ENCODE results near the gene TBX15.

TBX15 gene

DNA sequence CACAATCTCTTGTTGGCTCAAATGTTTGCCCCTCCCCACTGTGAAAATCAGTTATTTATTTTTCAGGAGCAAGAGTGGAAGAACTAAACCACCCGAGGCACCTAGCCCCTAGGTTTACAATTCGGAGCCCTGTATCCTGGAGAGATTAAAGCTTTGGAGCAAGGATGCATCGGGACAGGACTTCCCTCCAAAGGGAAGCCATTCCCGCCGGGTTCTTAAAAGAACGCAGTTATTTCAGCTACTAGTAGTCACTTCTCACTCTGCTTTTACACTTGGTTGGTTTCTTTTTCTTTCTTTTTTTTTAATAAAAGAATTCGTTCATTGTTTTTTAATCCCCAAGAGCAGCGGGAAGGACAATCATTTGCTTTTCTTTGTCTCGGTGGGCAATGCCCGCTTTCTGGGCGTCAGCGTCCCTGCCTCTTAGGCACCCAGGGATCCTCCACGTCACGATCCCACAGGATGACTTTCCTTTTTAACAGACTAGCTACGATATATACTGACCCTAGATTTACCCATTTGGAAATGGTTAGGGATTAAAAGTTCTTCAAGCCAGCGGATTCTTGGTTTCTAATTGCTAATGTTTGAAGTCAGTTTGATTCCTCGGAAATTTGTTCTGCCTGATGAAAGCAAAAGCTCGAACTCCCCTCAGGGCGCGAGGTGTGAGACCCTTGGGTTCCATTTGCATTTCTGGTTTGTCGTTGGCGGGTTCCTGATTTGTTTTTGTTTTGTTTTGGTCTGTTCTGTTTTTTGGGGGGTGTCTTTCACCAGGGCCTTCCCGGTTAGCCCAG is 9.0 kb downstream of the TBX15 start:
- no peak overlapping the region for H3K27ac ChIP-seq (replicated peaks; ENCODE audit: low read length)
- no peak overlapping the region for H2BK15ac ChIP-seq (ENCODE audit: low read length)
- WGBS, 2 donors (ENCODE audit: extremely low coverage in 2 of 2, insufficient read length in 2 of 2, insufficient replicate concordance in 1 of 2): no CpG with 5 or more reads among the region's 23 CpGs
- H3K23ac ChIP-seq (ENCODE audit: low read depth, low read length, poor library complexity): no peak overlapping the region
- H2BK12ac ChIP-seq (ENCODE audit: low read length): no peak overlapping the region
- H3K4me2 ChIP-seq (ENCODE audit: insufficient read depth, low read length, poor library complexity, severe bottlenecking): peak overlapping the region; percentile 35
- H3K9ac ChIP-seq (ENCODE audit: low read depth, low read length, poor library complexity): no peak overlapping the region
- no peaks in the 10 kb centered on the region for H3K36me3 ChIP-seq (replicated peaks in 1 of 2; ENCODE audit: control insufficient read depth in 2 of 2, insufficient read depth in 2 of 2, low read length in 2 of 2)
- H4K91ac ChIP-seq (ENCODE audit: low read depth, low read length, poor library complexity): no peak overlapping the region
- no peaks in the 10 kb centered on the region for H3K79me1 ChIP-seq (ENCODE audit: low read depth, low read length)
- H4K8ac ChIP-seq (ENCODE audit: low read depth, low read length): no peak overlapping the region
- H2AK5ac ChIP-seq (ENCODE audit: low read depth, low read length): no peak overlapping the region
- peaks cover 0 to 3% of the 10 kb centered on the region in 2 donors for H3K4me1 ChIP-seq (ENCODE audit: control insufficient read depth in 2 of 2, insufficient read depth in 1 of 2, low read depth in 1 of 2, low read length in 2 of 2)
- H2BK5ac ChIP-seq (ENCODE audit: low read length): no peak overlapping the region
- peaks cover 14 to 100% (median 57%) of the 10 kb centered on the region in 3 experiments for H3K27me3 ChIP-seq (ENCODE audit: control insufficient read depth in 3 of 3, insufficient read depth in 3 of 3, low read depth in 1 of 3, low read length in 3 of 3)
- no peak overlapping the region for H3K18ac ChIP-seq (ENCODE audit: low read length)
- H2AFZ ChIP-seq (ENCODE audit: low read length): peak overlapping the region; percentile 84
- no peak for DNase-seq (ENCODE audit: low spot score)
- H3K4ac ChIP-seq (ENCODE audit: low read length): no peak overlapping the region
- H3K9me3 ChIP-seq (replicated peaks in 1 of 2; ENCODE audit: control insufficient read depth in 2 of 2, insufficient read depth in 1 of 2, low read depth in 1 of 2, low read length in 2 of 2): peaks cover 7% of the 10 kb centered on the region in 2 donors
- no peak overlapping the region for H3K4me3 ChIP-seq (ENCODE audit: low read length in 2 of 2)
- no peak overlapping the region for H2BK120ac ChIP-seq (ENCODE audit: low read depth, low read length)
- no peak overlapping the region for H3K14ac ChIP-seq (ENCODE audit: low read length)

GRCh38 chr1:118977600-118977999 is 10.5 kb downstream of the TBX15 start:
- Histone ChIP-seq H3K23ac (ENCODE audit: low read depth, low read length, poor library complexity) (no peak overlapping the region), H3K4me1 (ENCODE audit: control insufficient read depth in 2 of 2, insufficient read depth in 1 of 2, low read depth in 1 of 2, low read length in 2 of 2) (peaks cover 0 to 3% of the 10 kb centered on the region in 2 donors), H3K4me3 (ENCODE audit: low read length in 2 of 2) (no peak overlapping the region), H2BK5ac (ENCODE audit: low read length) (no peak overlapping the region), H2AK5ac (ENCODE audit: low read depth, low read length) (no peak overlapping the region), H3K14ac (ENCODE audit: low read length) (no peak overlapping the region), H3K79me1 (ENCODE audit: low read depth, low read length) (no peaks in the 10 kb centered on the region), H3K9me3 (replicated peaks in 1 of 2; ENCODE audit: control insufficient read depth in 2 of 2, insufficient read depth in 1 of 2, low read depth in 1 of 2, low read length in 2 of 2) (no peaks in the 10 kb centered on the region), H2BK12ac (ENCODE audit: low read length) (no peak overlapping the region), H3K27ac (replicated peaks; ENCODE audit: low read length) (no peak overlapping the region), H3K4me2 (ENCODE audit: insufficient read depth, low read length, poor library complexity, severe bottlenecking) (no peak overlapping the region), H3K18ac (ENCODE audit: low read length) (no peak overlapping the region), H4K8ac (ENCODE audit: low read depth, low read length) (no peak overlapping the region), H3K4ac (ENCODE audit: low read length) (no peak overlapping the region), H3K36me3 (replicated peaks in 1 of 2; ENCODE audit: control insufficient read depth in 2 of 2, insufficient read depth in 2 of 2, low read length in 2 of 2) (no peaks in the 10 kb centered on the region), H2BK120ac (ENCODE audit: low read depth, low read length) (no peak overlapping the region), H2AFZ (ENCODE audit: low read length) (no peak overlapping the region), H3K9ac (ENCODE audit: low read depth, low read length, poor library complexity) (no peak overlapping the region), H4K91ac (ENCODE audit: low read depth, low read length, poor library complexity) (no peak overlapping the region), H3K27me3 (ENCODE audit: control insufficient read depth in 3 of 3, insufficient read depth in 3 of 3, low read depth in 1 of 3, low read length in 3 of 3) (peaks cover 4 to 99% (median 42%) of the 10 kb centered on the region in 3 experiments), H2BK15ac (ENCODE audit: low read length) (no peak overlapping the region)
- no peak for DNase-seq (ENCODE audit: low spot score)
- WGBS, 2 donors (ENCODE audit: extremely low coverage in 2 of 2, insufficient read length in 2 of 2, insufficient replicate concordance in 1 of 2): no CpG with 5 or more reads among the region's 2 CpGs

DNA sequence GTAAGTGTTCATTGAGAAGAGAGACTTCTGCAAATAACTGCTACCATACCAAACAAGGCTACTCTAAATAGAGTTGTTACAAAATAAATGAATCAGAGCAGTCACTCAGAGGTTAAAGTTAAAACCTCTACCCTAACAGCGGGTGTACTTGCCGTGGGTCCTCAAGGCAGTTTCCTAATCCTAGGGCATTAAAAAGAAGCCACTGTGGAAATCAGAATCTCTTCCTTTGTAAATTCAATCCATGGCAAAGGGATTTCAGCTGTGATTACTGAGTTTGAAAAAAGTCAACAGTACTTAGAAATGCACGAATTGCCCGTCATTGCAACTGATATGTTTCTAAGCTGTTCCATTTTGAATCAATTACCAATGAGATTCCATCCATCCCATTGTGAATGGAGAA is 13.5 kb downstream of the TBX15 start:
- H3K4ac ChIP-seq (ENCODE audit: low read length): no peak overlapping the region
- H3K4me3 ChIP-seq (ENCODE audit: low read length in 2 of 2): no peak overlapping the region
- H3K27ac ChIP-seq (replicated peaks; ENCODE audit: low read length): no peak overlapping the region
- no peak overlapping the region for H3K23ac ChIP-seq (ENCODE audit: low read depth, low read length, poor library complexity)
- no peak overlapping the region for H2AFZ ChIP-seq (ENCODE audit: low read length)
- peaks cover 0 to 81% (median 17%) of the 10 kb centered on the region in 3 experiments for H3K27me3 ChIP-seq (ENCODE audit: control insufficient read depth in 3 of 3, insufficient read depth in 3 of 3, low read depth in 1 of 3, low read length in 3 of 3)
- H3K4me1 ChIP-seq (ENCODE audit: control insufficient read depth in 2 of 2, insufficient read depth in 1 of 2, low read depth in 1 of 2, low read length in 2 of 2): no peaks in the 10 kb centered on the region
- H3K4me2 ChIP-seq (ENCODE audit: insufficient read depth, low read length, poor library complexity, severe bottlenecking): no peak overlapping the region
- H3K79me1 ChIP-seq (ENCODE audit: low read depth, low read length): no peaks in the 10 kb centered on the region
- H3K9ac ChIP-seq (ENCODE audit: low read depth, low read length, poor library complexity): no peak overlapping the region
- H2BK15ac ChIP-seq (ENCODE audit: low read length): no peak overlapping the region
- no peak overlapping the region for H3K14ac ChIP-seq (ENCODE audit: low read length)
- H3K36me3 ChIP-seq (replicated peaks in 1 of 2; ENCODE audit: control insufficient read depth in 2 of 2, insufficient read depth in 2 of 2, low read length in 2 of 2): no peaks in the 10 kb centered on the region
- H2AK5ac ChIP-seq (ENCODE audit: low read depth, low read length): no peak overlapping the region
- no peak overlapping the region for H2BK120ac ChIP-seq (ENCODE audit: low read depth, low read length)
- H3K9me3 ChIP-seq (replicated peaks in 1 of 2; ENCODE audit: control insufficient read depth in 2 of 2, insufficient read depth in 1 of 2, low read depth in 1 of 2, low read length in 2 of 2): no peaks in the 10 kb centered on the region
- no peak overlapping the region for H2BK12ac ChIP-seq (ENCODE audit: low read length)
- H4K91ac ChIP-seq (ENCODE audit: low read depth, low read length, poor library complexity): no peak overlapping the region
- no peak overlapping the region for H3K18ac ChIP-seq (ENCODE audit: low read length)
- no peak for DNase-seq (ENCODE audit: low spot score)
- H2BK5ac ChIP-seq (ENCODE audit: low read length): no peak overlapping the region
- no CpG with 5 or more reads among the region's 4 CpGs for WGBS, 2 donors (ENCODE audit: extremely low coverage in 2 of 2, insufficient read length in 2 of 2, insufficient replicate concordance in 1 of 2)
- no peak overlapping the region for H4K8ac ChIP-seq (ENCODE audit: low read depth, low read length)

DNA sequence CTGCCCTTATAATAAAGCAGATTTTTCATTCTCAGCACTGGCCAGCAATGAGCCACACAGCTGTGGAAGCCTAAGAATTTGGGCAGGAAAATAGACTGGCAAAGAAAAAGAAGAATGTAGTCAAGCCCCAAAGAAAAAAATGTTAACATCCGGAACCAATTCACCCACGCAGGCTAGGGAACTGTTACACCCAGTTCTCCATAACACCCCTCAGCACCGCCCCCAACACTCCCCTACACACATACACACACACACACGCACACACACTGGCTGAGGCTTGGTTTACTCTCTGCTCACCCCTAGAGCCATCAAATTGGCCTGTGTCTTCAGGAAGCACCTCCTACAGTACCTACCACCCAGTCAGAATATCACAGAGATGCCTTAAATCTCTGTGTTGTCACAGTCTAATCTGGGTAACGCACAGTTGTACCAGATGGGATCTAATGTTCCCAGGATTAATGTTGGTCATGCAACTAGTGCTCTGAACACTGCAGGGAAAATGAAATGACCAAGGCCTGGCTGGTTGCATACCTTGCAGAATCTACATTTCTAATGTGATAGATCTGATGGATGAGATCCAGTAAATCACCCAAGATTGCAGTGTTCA is 14.5 kb downstream of the TBX15 start:
- Histone ChIP-seq H2BK15ac (ENCODE audit: low read length) (no peak overlapping the region), H3K9ac (ENCODE audit: low read depth, low read length, poor library complexity) (no peak overlapping the region), H2BK120ac (ENCODE audit: low read depth, low read length) (no peak overlapping the region), H2BK12ac (ENCODE audit: low read length) (no peak overlapping the region), H3K14ac (ENCODE audit: low read length) (no peak overlapping the region), H3K4me3 (ENCODE audit: low read length in 2 of 2) (no peak overlapping the region), H3K36me3 (replicated peaks in 1 of 2; ENCODE audit: control insufficient read depth in 2 of 2, insufficient read depth in 2 of 2, low read length in 2 of 2) (no peaks in the 10 kb centered on the region), H3K79me1 (ENCODE audit: low read depth, low read length) (no peaks in the 10 kb centered on the region), H4K8ac (ENCODE audit: low read depth, low read length) (no peak overlapping the region), H3K4me2 (ENCODE audit: insufficient read depth, low read length, poor library complexity, severe bottlenecking) (no peak overlapping the region), H2AK5ac (ENCODE audit: low read depth, low read length) (no peak overlapping the region), H3K23ac (ENCODE audit: low read depth, low read length, poor library complexity) (no peak overlapping the region), H2AFZ (ENCODE audit: low read length) (no peak overlapping the region), H3K4me1 (ENCODE audit: control insufficient read depth in 2 of 2, insufficient read depth in 1 of 2, low read depth in 1 of 2, low read length in 2 of 2) (no peaks in the 10 kb centered on the region), H3K27me3 (ENCODE audit: control insufficient read depth in 3 of 3, insufficient read depth in 3 of 3, low read depth in 1 of 3, low read length in 3 of 3) (peaks cover 0 to 71% (median 8%) of the 10 kb centered on the region in 3 experiments), H3K18ac (ENCODE audit: low read length) (no peak overlapping the region), H3K27ac (replicated peaks; ENCODE audit: low read length) (no peak overlapping the region), H2BK5ac (ENCODE audit: low read length) (no peak overlapping the region), H3K4ac (ENCODE audit: low read length) (no peak overlapping the region), H4K91ac (ENCODE audit: low read depth, low read length, poor library complexity) (no peak overlapping the region), H3K9me3 (replicated peaks in 1 of 2; ENCODE audit: control insufficient read depth in 2 of 2, insufficient read depth in 1 of 2, low read depth in 1 of 2, low read length in 2 of 2) (no peaks in the 10 kb centered on the region)
- no peak for DNase-seq (ENCODE audit: low spot score)
- no CpG with 5 or more reads among the region's 5 CpGs for WGBS, 2 donors (ENCODE audit: extremely low coverage in 2 of 2, insufficient read length in 2 of 2, insufficient replicate concordance in 1 of 2)

Data from neuronal stem cell (in vitro differentiated cells).